ENCODE measurements around the gene KRTCAP2. TPM values are rescaled to one million over a fixed set of nuclear protein-coding genes. Genes with fewer than 3 reads are reported as not detected.
A peak's percentile ranks its signal among the peaks of the same experiment; 100 is the strongest.
"Not testable (repeated sequence)": the region's sequence is repeated elsewhere in the genome, so short reads cannot be mapped to it uniquely, and the experiment has no call there.

KRTCAP2 gene
- total RNA-seq, 1 experiment from 2014 or later, result 220 TPM

DNA sequence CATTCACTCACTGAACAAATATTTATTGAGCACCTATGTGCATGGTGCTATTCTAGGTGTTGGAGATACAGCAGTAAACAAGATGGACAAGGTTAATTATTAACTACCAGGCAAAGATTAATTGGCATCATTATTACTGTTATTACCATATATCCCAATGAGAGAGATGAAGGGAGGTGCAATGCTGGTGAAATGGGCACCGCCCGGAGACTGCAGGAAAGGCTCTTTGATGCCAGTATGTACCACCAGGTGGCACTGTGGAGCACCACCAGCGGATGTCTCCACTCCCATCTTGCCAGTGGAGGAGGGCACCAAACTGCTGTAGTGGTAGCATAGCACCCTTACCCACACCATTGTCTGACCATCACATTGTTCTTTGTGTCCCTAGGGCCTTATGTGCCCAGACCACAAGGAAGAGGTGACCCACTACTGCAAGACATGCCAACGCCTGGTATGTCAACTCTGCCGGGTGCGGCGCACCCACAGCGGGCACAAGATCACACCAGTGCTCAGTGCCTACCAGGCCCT lies 3.5 kb upstream of the KRTCAP2 start:
- Histone ChIP-seq H3K27me3 (no peaks in the 10 kb centered on the region), H3K36me3 (peaks cover 6% of the 10 kb centered on the region)

DNA sequence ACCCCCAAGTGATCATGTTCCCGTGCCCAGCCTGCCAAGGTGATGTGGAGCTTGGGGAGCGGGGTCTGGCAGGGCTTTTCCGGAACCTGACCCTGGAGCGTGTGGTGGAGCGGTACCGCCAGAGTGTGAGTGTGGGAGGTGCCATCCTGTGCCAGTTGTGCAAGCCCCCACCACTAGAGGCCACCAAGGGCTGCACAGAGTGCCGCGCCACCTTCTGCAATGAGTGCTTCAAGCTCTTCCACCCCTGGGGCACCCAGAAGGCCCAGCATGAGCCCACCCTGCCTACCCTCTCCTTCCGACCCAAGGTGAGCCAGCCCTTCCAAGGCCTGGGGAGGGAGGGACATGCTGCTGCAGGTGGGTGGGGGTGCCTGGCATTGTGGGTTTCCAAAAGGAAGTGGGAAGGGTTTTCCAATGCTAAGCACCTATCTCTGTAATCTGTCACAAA lies 2.8 kb upstream of the KRTCAP2 start:
- Histone ChIP-seq H3K9me3 (no peaks in the 10 kb centered on the region), H3K36me3 (peaks cover 12% of the 10 kb centered on the region), H3K4me3 (no peak overlapping the region), H3K27me3 (no peaks in the 10 kb centered on the region)
- no peak for DNase-seq

More for the DNA sequence above, 3.5 kb upstream of the KRTCAP2 start:
- H3K4me3 ChIP-seq, result no peak overlapping the region
- peak; percentile 76 for DNase-seq
- H3K9me3 ChIP-seq, result no peaks in the 10 kb centered on the region

DNA sequence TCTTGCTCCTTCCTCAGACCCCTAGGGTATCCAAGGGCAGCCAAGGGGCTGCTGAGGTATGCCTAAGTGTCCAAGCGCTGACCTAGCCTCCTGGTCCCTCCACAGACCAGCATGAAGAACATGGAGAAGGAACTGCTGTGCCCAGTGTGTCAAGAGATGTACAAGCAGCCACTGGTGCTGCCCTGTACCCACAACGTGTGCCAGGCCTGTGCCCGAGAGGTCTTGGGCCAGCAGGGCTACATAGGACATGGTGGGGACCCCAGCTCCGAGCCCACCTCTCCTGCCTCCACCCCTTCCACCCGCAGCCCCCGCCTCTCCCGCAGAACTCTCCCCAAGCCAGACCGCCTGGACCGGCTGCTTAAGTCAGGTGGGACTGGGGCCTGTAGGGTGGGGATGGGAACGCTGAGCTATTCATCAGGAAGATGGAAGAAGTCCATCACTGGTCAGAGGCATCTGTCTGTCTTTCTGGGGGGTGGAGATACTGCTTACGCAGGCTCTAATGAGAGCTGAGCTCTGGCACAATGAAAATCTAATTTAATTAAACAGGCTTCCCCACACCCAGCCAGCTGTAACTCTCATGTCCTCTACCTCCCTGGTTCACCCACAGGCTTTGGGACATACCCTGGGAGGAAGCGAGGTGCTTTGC lies 2.3 kb upstream of the KRTCAP2 start:
- peaks cover 18% of the 10 kb centered on the region for H3K36me3 ChIP-seq
- H3K4me3 ChIP-seq, result no peak overlapping the region
- no peaks in the 10 kb centered on the region for H3K9me3 ChIP-seq
- H3K27me3 ChIP-seq, result no peaks in the 10 kb centered on the region
- DNase-seq, result no peak

DNA sequence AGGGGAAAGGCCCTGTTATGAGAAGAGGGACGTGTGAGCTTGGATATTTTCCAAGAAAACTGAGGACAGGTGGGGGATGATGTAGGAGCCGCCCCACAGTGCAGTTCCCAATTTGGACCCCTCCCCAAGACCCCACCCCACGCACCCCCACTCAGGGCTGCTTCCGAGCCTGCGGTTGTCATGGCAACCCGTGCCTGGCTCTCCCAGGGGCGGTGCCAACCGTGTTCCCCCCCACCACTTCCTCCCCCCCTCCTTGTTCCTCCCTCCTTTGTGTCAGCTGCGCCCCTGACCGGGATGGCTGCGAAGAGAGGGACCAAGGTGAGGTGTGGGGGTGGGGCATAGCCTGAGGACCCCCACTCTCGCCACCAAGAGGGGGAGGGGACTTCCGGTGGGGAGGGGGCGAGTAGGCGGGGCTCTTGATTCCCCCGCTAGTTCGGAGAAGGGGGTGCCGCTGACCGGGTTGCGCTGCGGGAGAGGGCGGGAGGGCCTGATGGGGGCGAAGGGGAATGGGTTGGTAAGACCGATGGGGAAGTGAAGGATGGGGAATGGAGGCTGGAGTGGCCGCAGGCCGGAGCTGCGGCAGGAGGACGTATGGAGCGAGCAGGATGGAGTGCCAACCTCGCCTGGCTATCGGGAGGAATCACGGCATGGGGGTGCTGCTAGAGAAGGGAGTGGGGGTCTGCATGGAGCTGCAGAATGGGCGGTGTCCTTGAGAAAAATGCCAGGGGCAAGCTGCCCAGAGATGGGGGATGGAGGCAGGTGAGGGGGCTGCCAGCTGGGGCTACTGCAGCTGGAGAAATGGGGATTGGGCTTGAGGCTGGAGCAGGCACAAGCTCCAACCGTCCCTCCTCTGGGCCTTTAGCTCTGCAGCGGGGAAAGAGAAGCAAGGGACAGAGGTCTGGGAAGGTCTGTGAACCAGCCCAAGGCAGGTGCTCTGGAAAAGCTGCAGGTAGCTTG lies 1.5 kb upstream of the KRTCAP2 start:
- Histone ChIP-seq H3K27me3 (no peaks in the 10 kb centered on the region), H3K9me3 (no peaks in the 10 kb centered on the region), H3K4me3 (no peak overlapping the region), H3K36me3 (peaks cover 20% of the 10 kb centered on the region)
- DNase-seq, result no peak

DNA sequence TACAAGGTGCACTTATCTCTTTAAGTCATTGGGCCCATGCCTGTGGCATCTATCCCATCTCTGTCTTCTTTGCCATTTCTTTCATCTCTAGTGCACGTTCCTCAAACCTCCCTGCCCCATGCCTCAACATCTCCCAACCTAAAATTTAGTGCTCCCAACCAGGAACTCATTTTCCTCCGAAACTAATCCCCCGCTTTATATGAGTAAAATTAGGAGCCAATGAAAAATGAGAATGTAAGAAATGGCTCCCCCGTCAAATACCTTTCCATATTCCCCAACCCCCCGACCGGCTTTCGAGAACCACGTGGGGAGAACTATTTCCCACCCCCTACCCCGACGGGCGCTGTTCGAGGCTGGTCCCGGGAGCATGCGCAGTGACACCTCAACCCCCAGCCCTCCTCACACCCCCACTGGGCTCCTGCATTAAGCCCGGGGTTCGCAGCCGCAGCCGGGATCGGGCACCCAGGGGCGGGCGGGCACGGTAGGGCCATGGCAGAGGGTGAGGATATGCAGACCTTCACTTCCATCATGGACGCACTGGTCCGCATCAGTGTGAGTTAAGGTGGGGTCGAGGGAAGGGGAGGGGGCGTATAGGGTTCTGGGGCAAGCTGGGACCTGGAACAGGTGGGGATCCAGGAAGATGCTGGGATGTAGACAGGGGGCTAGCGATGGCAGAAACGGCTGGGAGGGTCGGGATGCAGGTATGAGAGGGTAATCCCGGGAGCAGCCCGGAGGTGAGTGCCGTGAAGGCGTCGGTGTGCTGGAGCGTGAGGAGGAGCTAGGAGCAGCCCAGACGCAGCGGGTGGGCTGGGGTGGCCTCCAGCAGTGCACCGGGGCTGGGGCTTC lies 597 bp upstream of the KRTCAP2 start, which contains the start of gene TRIM46:
TRIM46 (plus strand) TSS at position 372 of the 846 bp plus-strand sequence; CDS start at position 490, 118 bp downstream.
- peaks cover 26% of the 10 kb centered on the region for H3K36me3 ChIP-seq
- H3K4me3 ChIP-seq, result peak within 1 kb of the TSS; percentile 98
- DNase-seq, result peak; percentile 41
- no peaks in the 10 kb centered on the region for H3K27me3 ChIP-seq
- no peaks in the 10 kb centered on the region for H3K9me3 ChIP-seq

DNA sequence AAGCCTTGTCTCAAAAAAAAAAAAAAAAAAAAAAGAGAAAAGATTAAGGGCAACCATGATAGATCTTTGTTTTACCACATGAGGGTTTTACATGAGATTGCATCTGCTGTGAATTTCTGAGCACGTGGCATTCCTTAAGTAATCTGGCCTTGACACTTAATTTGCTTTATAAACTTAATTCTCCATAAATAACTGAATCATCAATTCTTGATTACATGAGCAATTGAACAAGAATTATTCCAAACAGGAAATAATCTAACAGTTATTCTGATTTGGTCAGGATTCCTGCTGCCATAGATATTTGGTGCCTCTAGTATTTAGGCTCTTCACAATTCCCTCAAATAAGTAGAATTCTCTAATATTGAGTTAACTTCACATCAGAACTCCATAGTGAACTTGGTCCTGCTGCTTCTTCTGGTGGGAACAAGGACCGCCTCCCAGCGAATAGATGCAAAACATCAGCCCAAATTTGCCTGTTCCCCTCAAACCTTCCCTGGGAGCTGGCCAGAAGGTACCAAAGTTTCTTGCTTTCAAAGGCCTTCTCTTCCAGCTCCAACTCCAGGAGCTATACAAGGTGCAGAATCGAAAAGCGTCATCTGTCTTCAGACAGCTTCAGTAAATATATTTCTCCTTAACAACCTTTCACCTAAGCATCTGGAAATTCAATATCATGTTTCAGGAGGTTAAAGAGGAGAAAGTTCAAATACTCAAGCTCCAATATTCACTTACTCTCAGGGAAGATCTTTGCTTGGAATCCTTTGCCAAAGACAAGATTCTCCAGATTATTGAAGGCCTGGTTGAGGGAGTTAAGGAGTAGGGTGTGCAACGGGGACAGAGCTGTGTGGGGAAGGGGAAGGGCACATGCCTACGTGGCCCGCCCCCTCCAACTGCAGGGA lies 1.0 kb downstream of the KRTCAP2 start:
- Histone ChIP-seq H3K9me3 (no peaks in the 10 kb centered on the region), H3K4me3 (peak overlapping the region; percentile 98), H3K36me3 (peaks cover 27% of the 10 kb centered on the region), H3K27me3 (no peaks in the 10 kb centered on the region)
- no peak for DNase-seq

DNA sequence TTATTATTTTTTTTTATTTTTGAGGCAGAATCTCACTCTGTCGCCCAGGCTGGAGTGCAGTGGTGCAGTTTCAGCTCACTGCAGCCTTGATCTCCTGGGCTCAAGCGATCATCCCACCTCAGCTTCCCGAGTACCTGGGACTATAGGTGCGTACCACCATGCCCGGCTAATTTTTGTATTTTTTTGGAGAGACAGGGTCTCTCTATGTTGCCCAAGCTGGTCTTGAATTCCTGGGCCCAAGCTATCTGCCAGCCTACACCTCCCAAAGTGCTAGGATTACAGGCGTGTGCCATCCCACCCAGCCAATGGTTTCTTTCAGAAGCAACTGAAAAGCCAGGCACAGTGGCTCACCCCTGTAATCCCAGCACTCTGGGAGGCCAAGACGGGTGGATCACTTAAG lies 2.3 kb downstream of the KRTCAP2 start:
- Histone ChIP-seq H3K9me3 (no peaks in the 10 kb centered on the region), H3K36me3 (peaks cover 27% of the 10 kb centered on the region), H3K4me3 (no peak overlapping the region), H3K27me3 (no peaks in the 10 kb centered on the region)
- no peak for DNase-seq

DNA sequence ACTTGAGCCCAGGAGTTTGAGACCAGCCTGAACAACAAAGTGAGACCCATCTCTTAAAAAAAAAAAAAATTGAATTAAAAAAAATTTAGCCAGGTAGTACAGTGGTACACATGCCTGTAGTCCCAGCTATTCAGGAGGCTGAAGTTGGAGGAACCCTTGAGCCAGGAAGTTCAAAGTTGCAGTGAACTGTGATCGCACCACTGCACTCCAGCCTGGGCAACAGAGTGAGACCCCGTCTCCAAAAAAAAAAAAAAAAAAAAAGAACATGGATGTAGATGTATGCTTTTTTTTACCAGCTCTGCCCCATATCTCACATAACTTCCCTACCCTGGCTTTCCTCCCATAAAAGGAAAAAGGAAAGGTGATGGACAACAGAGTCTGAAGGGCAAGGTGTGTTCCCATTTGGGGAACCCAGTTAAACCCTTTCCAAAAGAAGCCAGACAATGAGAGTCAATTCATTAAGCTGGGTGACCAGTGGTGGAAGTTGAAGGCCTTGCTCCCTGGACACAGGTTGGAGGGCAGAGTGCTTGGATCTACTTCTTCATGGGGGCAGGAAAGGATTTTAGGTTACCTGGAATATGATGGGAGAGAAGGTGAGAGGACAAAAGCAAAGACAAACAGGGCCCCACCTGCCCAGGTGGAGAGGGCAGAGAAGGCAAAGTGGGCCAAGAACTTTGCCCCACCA lies 2.9 kb downstream of the KRTCAP2 start:
- H3K9me3 ChIP-seq, result no peaks in the 10 kb centered on the region
- H3K4me3 ChIP-seq, result no peak overlapping the region
- peaks cover 27% of the 10 kb centered on the region for H3K36me3 ChIP-seq
- no peak for DNase-seq
- no peaks in the 10 kb centered on the region for H3K27me3 ChIP-seq

DNA sequence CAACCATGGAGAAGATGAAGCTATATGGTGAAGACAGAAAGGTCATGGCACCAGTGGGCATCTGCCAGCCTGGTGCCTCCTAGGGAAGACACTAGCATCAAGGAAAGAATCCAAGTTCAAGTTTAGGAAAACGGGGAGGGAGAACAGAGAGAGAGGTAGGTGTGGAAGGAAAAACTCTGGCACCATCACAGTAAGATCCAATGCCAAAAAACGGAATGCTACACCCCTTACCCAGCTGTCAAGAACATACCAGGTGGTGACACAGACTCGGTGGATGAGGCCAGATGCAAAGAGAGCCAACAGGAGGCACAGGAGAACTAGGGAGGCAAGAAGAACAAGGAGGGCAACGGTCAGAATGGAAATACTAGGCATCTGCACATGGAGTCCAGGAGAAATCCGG lies 3.6 kb downstream of the KRTCAP2 start:
- H3K27me3 ChIP-seq, result no peaks in the 10 kb centered on the region
- H3K9me3 ChIP-seq, result no peaks in the 10 kb centered on the region
- peaks cover 27% of the 10 kb centered on the region for H3K36me3 ChIP-seq
- H3K4me3 ChIP-seq, result no peak overlapping the region
- no peak for DNase-seq

DNA sequence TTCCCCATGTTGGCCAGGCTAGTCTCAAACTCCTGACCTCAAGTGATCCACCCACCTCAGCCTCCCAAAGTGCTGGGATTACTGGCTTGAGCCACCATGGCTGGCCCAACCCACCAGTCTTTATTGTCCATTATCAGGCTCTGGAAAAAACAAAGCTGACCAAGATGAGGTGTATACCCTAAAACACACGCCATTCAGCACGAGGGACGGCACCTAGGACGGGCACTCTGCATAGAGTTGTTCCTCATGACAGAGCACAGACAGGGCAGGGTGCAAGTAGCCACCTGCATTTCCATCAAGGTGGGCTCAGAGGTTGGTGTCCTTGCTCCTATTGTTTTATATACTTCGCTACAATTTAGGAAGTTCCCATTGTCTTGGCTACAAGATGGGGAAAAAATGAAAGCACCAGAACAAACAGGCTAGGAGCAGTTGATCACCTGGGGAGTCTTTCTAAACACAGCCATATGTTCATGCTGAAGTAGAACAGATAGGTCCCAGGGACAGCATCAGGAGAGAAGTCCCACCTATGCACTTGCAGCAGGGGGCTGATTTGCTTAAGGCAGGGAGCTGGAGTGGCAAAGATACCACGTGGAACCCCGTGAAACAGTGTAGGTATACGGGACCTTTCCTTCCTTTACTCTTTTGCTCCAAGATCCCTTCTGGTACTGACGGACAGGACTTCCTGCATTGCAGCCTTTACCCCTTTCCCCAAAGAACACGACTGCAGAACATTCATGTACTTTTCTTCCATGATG lies 4.5 kb downstream of the KRTCAP2 start:
- Histone ChIP-seq H3K4me3 (no peak overlapping the region), H3K9me3 (no peaks in the 10 kb centered on the region), H3K36me3 (peaks cover 27% of the 10 kb centered on the region), H3K27me3 (no peaks in the 10 kb centered on the region)
- no peak for DNase-seq

DNA sequence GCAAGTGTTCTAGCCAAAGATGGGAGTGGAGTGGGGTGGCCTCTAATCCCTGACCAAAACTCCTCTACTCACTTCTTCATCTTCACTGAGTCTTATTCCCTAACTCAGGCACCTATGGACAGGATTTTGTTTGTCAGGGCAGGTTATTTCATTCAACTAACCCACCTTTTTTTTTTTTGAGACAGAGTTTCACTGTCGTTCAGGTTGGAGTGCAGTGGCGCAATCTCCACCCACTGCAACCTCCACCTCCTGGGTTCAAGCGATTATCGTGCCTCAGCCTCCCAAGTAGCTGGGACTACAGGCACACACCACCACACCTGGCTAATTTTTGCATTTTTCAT lies 5.0 kb downstream of the KRTCAP2 start:
- peaks cover 27% of the 10 kb centered on the region for H3K36me3 ChIP-seq
- H3K9me3 ChIP-seq, DNase-seq, H3K27me3 ChIP-seq, H3K4me3 ChIP-seq: not testable (repeated sequence)

DNA sequence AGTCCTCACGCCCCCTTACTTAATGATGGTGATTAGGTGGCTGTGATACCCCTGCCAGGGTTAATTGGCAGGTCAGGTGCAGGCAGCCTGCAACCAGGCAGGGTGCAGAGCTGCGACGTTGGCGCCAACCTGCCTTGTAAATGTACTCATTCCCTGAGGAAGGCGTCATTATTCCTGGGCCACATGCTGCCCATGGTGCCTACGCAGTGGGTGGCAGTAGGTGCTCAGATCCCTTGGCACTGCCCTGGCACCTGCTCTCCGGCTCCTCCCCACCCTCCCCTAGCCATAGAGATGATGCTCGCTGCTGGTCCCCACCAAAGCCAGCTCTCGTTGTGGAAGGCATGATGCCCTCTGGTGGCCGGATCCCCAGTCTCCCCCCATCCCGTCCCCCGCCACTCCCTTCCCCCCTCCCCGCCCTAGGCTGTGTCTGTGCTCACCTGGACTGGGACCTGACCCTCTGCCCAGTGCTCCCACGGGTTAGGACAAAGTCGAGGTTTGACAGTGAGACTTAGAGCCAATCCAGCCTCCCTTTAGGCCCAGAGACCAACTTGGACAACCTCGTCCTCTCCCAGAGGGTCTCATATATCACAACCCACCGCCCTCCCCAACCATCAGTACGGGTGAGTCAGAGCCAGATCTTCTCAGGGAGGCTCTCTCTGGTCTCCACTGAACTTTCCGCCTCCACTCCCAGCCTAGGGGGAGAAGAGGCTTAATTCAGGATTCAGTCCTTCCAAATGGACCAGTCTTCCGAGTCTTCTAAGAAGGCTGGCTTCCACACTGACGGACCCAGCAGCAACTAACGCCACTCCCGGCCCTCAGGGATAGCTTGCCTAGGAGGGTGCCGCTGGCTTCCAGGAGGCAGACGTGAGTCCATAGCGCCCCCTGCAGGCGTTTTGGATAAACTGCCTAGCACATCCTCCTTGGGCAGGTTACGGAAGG lies 5.7 kb downstream of the KRTCAP2 start:
- peak; percentile 72 for DNase-seq
- Histone ChIP-seq H3K4me3 (no peak overlapping the region), H3K36me3 (peaks cover 24% of the 10 kb centered on the region), H3K9me3 (no peaks in the 10 kb centered on the region), H3K27me3 (no peaks in the 10 kb centered on the region)

DNA sequence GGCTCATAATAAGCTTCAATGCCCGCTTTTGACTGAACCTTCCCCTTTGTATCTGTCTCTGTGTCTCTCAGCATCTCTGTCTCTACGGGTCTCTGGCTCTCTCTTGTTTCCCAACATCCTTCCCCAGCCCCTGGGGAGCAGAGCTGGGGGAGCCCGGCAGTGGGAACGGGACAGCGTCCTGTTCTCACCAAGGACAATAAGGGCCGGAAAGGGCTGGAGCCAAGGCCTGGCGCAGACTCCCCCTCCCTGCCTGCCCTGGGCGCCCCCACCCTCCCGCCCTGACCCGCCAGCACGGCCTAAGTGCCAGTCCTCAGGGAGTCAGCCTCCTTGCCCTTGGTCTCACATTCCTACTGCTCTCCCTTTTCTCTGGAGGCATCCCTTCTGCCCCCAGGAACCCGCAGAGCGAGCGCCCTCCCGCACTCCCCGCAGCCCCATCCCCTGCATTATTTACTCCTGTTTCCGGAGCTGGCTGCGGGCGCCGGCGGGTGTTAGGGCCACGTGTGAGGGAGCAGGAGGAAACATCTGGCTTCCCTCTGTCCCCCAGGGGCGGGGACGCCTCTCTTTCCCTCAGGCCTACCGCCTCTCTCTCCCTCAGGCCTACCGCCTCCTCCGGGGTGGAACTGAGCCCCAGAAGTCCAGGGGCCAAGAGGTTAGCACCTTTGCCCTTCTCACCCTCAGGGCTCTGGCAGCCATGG lies 6.5 kb downstream of the KRTCAP2 start:
- no peaks in the 10 kb centered on the region for H3K27me3 ChIP-seq
- H3K4me3 ChIP-seq, result no peak overlapping the region
- H3K36me3 ChIP-seq, result peaks cover 21% of the 10 kb centered on the region
- DNase-seq, result no peak
- H3K9me3 ChIP-seq, result no peaks in the 10 kb centered on the region

Data from MG63 (cell line).